A549 (cell line): Measurements from ENCODE around the gene CAMTA1. TPM values are rescaled to one million over a fixed set of nuclear protein-coding genes. Genes with fewer than 3 reads are reported as not detected.
A peak's percentile ranks its signal among the peaks of the same experiment; 100 is the strongest.

Experiments
- ATAC-seq, 2 experiments: fragments of 200-7000 bp in 1 of 2; fragments of >200 bp in 1 of 2; cut with Nextera tagmentation in 1 of 2; cut with Tn5 transposase in 1 of 2; 3 replicates each; pipeline versions ENCODE4 v1.8.0 to v1.9.1; 2018 to 2020; ENCODE audit warnings: mild to moderate bottlenecking in 1 of 2, moderate library complexity in 1 of 2
- CTCF ChIA-PET: fragments of 300-600 bp; sonication (Branson Sonifier 250); formaldehyde crosslinking; extraction: SDS; loops from one replicate; lab custom pipeline; 2021; ENCODE audit warnings: antibody characterized with exemption, inconsistent platforms; lab: Yijun Ruan, JAX
- POLR2A ChIA-PET: fragments of 350-600 bp; formaldehyde crosslinking; extraction: SDS; loops from one replicate; lab custom pipeline; 2021; ENCODE audit warnings: antibody characterized with exemption, inconsistent platforms; lab: Yijun Ruan, JAX
- DNase-seq, 2 experiments: peaks; one replicate each; pipeline versions ENCODE4 v3.0.0 to v3.0.0-alpha.2; 2011 to 2016; ENCODE audit warnings: low read depth in 1 of 2, low spot score in 1 of 2
- FAIRE-seq: peaks from 2 replicates; lab custom pipeline; 2011; peaks lifted over from hg19 to GRCh38; lab: Jason Lieb, UNC
- H3K27ac ChIP-seq, 2 experiments: fragments of >200 bp; sonication (Bioruptor Twin); formaldehyde crosslinking; 3 replicates each; pipeline ENCODE4 v1.5.1; 2016 to 2017
- H3K4me1 ChIP-seq: fragments of >200 bp; sonication (Bioruptor Twin); formaldehyde crosslinking; 3 replicates; pipeline ENCODE4 v1.6.1; 2016
- H3K4me2 ChIP-seq: fragments of >200 bp; sonication (Bioruptor Twin); formaldehyde crosslinking; 3 replicates; pipeline ENCODE4 v1.6.1; 2016
- H3K4me3 ChIP-seq: fragments of >200 bp; sonication (Bioruptor Twin); formaldehyde crosslinking; 3 replicates; pipeline ENCODE4 v1.5.1; 2016
- H3K9me3 ChIP-seq: fragments of >200 bp; sonication (Bioruptor Twin); formaldehyde crosslinking; 3 replicates; pipeline ENCODE4 v1.6.1; 2016
- BHLHE40 ChIP-seq: IDR thresholded peaks from 2 replicates; pipeline ENCODE4 v1.6.1; 2012; ENCODE audit warnings: low read depth, low read length, inconsistent platforms
- CBX8 ChIP-seq: fragments of 200-600 bp; sonication (generic); IDR thresholded peaks from 2 replicates; pipeline ENCODE4 v1.6.1; 2016
- CEBPB ChIP-seq, 2 experiments: fragments of >200 bp in 1 of 2; sonication (Bioruptor Twin) in 1 of 2; formaldehyde crosslinking in 1 of 2; IDR thresholded peaks; 2 replicates each; pipeline ENCODE4 v1.6.1; 2012 to 2016
- CHD2 ChIP-seq: fragments of 150-350 bp; IDR thresholded peaks from 2 replicates; pipeline ENCODE4 v1.6.1; 2014; ENCODE audit warnings: low read length; ENCODE audit not compliant: partially characterized antibody
- EP300 ChIP-seq, 2 experiments: fragments of >200 bp; sonication (Bioruptor Twin); formaldehyde crosslinking; IDR thresholded peaks; 2 replicates in 1 of 2; 3 replicates in 1 of 2; pipeline ENCODE4 v1.6.1; 2016 to 2017
- ESRRA ChIP-seq: fragments of 150-350 bp; IDR thresholded peaks from 2 replicates; pipeline ENCODE4 v1.6.1; 2014; ENCODE audit warnings: mild to moderate bottlenecking, low read length, borderline replicate concordance
- FOSL2 ChIP-seq, 2 experiments: fragments of 450-650 bp in 1 of 2; fragments of >200 bp in 1 of 2; sonication (Bioruptor Twin) in 1 of 2; formaldehyde crosslinking; IDR thresholded peaks; 2 replicates each; pipeline versions ENCODE4 v1.5.0 to v1.6.1; 2016 to 2020; ENCODE audit warnings: mild to moderate bottlenecking in 1 of 2, moderate library complexity in 1 of 2
- HEYL ChIP-seq: fragments of 250-450 bp; sonication (Bioruptor Pico); IDR thresholded peaks from 2 replicates; pipeline ENCODE4 v1.8.0; 2021; ENCODE audit warnings: mild to moderate bottlenecking, moderate library complexity
- HOXB5 ChIP-seq: fragments of 250-450 bp; sonication (Bioruptor Pico); IDR thresholded peaks from 2 replicates; pipeline ENCODE4 v1.5.0; 2020; ENCODE audit warnings: mild to moderate bottlenecking, moderate library complexity
- JUNB ChIP-seq: fragments of >200 bp; sonication (Bioruptor Twin); formaldehyde crosslinking; IDR thresholded peaks from 2 replicates; pipeline ENCODE4 v1.6.1; 2016
- MAZ ChIP-seq: fragments of 150-350 bp; IDR thresholded peaks from 2 replicates; pipeline ENCODE4 v1.6.1; 2014; ENCODE audit warnings: antibody characterized with exemption, low read depth, low read length, borderline replicate concordance
- NPAS2 ChIP-seq: fragments of 250-450 bp; sonication (Bioruptor Pico); IDR thresholded peaks from 2 replicates; pipeline ENCODE4 v1.8.0; 2022; ENCODE audit warnings: mild to moderate bottlenecking, moderate library complexity, borderline replicate concordance
- PHF8 ChIP-seq: fragments of 200-600 bp; sonication (generic); IDR thresholded peaks from 2 replicates; pipeline ENCODE4 v1.6.1; 2016; ENCODE audit warnings: low read depth, mild to moderate bottlenecking, antibody characterized with exemption, moderate library complexity, borderline replicate concordance
- POLR2A ChIP-seq: IDR thresholded peaks from 2 replicates; pipeline ENCODE4 v1.6.1; 2012; ENCODE audit warnings: mild to moderate bottlenecking, low read length
- RFX5 ChIP-seq: fragments of 450-650 bp; IDR thresholded peaks from 2 replicates; pipeline ENCODE4 v1.7.1; 2014; ENCODE audit warnings: antibody characterized with exemption, mild to moderate bottlenecking, moderate library complexity
- SMC3 ChIP-seq: fragments of >200 bp; sonication (Bioruptor Twin); formaldehyde crosslinking; IDR thresholded peaks from 3 replicates; pipeline ENCODE4 v1.6.1; 2018; ENCODE audit warnings: inconsistent platforms
- TFCP2L1 ChIP-seq: fragments of 250-450 bp; sonication (Bioruptor Pico); IDR thresholded peaks from 2 replicates; pipeline ENCODE4 v1.5.0; 2021; ENCODE audit warnings: mild to moderate bottlenecking
- TP53 ChIP-seq: fragments of 250-450 bp; sonication (Bioruptor Pico); IDR thresholded peaks from 2 replicates; pipeline ENCODE4 v1.5.0; 2021; ENCODE audit warnings: mild to moderate bottlenecking, moderate library complexity
- WGBS: methylation state at CpG from one replicate; pipeline ENCODE4 v1.1.6; 2017; ENCODE audit errors: missing lambda C conversion rate; 5-methylcytosine and 5-hydroxymethylcytosine counted together
- polyA plus RNA-seq, 4 experiments: library from polyadenylated mRNA; depleted of rRNA in 3 of 4; stranded (reverse); fragments of >200 nt; fragmentation: RNase III in 1 of 4; extraction: RNeasy Plus Mini Kit Qiagen cat#74134 plus additional on column Dnase treatment in 1 of 4; gene quantifications; 2 replicates in 3 of 4; 3 replicates in 1 of 4; pipeline ENCODE4 v1.2.3, GENCODE V29; 2011 to 2017
- TF ChIP-seq, protein P1 (sequence below): IDR thresholded peaks from 2 replicates; pipeline ENCODE4 v1.6.1; 2012
- TF ChIP-seq, protein P2 (sequence below): IDR thresholded peaks from 2 replicates; pipeline ENCODE4 v1.6.1; 2012
- TF ChIP-seq, protein P3 (sequence below): fragments of 150-350 bp; IDR thresholded peaks from 2 replicates; pipeline ENCODE4 v1.6.1; 2014; ENCODE audit warnings: low read depth, mild to moderate bottlenecking, low read length
- TF ChIP-seq, protein P4 (sequence below): fragments of >200 bp; sonication (Bioruptor Twin); formaldehyde crosslinking; IDR thresholded peaks from 2 replicates; pipeline ENCODE4 v1.6.1; 2016

The CAMTA1 gene
- polyA plus RNA-seq, 2 of the 4 experiments (the other 2 are of a cell fraction), result 58.8 to 75.0 TPM

DNA sequence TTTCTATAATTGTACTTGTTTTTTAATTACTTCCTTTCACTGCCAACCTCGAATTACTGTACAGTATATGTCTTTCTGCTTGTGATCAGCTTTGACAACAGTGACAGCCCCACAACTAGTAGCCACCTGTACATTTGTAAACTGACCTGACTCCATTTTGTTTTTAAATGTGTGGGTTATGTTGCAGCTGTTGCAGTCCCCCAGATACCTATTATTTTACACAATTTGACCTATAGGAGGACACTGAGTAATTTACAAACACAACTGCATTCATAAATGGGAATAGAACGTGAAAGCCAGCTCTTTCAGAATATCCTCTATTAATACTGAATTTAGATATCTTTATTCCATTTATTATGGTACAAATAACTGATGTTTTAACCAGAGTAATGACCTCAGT, 983.3 kb downstream of the CAMTA1 start:
- TF ChIP-seq TP53 (CRISPR knock-in tag) (no peak), HEYL (no peak), PHF8 (no peak), FOSL2 (IDR thresholded peaks at IDR 0.05) (no peak), FOSL2 (CRISPR knock-in tag; IDR thresholded peaks at IDR 0.05) (no peak), EP300 (IDR thresholded peaks at IDR 0.05) (no peak), BHLHE40 (no peak), CEBPB (IDR thresholded peaks at IDR 0.05) (no peak), JUNB (no peak), TFCP2L1 (CRISPR knock-in tag) (no peak), ESRRA (no peak), NPAS2 (CRISPR knock-in tag) (no peak), HOXB5 (no peak), CBX8 (no peak), CHD2 (no peak)
- TF ChIP-seq, protein P1, sequence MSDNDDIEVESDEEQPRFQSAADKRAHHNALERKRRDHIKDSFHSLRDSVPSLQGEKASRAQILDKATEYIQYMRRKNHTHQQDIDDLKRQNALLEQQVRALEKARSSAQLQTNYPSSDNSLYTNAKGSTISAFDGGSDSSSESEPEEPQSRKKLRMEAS, result no peak
- TF ChIP-seq, protein P2, sequence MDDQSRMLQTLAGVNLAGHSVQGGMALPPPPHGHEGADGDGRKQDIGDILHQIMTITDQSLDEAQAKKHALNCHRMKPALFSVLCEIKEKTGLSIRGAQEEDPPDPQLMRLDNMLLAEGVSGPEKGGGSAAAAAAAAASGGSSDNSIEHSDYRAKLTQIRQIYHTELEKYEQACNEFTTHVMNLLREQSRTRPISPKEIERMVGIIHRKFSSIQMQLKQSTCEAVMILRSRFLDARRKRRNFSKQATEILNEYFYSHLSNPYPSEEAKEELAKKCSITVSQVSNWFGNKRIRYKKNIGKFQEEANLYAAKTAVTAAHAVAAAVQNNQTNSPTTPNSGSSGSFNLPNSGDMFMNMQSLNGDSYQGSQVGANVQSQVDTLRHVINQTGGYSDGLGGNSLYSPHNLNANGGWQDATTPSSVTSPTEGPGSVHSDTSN, result no peak
- TF ChIP-seq, protein P3, sequence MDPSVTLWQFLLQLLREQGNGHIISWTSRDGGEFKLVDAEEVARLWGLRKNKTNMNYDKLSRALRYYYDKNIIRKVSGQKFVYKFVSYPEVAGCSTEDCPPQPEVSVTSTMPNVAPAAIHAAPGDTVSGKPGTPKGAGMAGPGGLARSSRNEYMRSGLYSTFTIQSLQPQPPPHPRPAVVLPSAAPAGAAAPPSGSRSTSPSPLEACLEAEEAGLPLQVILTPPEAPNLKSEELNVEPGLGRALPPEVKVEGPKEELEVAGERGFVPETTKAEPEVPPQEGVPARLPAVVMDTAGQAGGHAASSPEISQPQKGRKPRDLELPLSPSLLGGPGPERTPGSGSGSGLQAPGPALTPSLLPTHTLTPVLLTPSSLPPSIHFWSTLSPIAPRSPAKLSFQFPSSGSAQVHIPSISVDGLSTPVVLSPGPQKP, result no peak
- TF ChIP-seq, protein P4, sequence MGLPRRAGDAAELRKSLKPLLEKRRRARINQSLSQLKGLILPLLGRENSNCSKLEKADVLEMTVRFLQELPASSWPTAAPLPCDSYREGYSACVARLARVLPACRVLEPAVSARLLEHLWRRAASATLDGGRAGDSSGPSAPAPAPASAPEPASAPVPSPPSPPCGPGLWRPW, result no peak

DNA sequence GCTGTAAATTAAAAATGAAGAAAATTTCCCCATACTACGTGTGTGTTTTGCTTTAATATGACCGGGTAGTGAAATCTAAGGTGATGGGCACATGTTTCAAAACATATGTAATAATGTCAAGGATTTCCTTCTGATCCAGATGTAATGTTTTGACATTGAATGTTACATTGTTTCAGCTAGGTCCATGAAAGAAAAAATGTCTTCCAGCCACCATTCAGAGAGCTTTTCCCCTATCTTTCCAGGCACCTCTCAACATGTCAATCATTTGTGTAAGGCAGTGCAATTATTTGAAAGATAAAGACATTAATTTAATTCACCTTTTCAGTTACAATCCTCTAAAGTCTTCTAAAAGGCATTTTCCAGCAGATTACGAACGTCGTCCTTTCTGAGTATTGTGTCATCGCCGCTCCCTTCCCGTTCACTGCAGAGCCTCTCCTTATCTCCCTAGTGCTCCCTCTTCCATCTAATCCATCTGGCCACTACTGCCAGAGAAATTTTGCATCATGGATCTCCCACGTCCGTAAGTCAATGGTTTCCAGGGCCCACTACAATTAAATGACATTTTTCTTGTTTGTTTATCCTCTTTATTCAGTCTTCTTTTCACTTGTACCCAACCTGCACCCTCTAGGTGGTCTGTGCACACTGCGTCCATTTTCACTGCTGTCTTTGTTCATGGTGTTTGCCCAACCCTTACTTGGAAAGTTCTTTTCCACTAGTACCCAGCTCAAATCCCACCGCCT, 984.6 kb downstream of the CAMTA1 start:
- 85% methylated on average over 12 of the region's 12 CpGs for WGBS
- no peak for FAIRE-seq
- H3K4me3 ChIP-seq, result no peak overlapping the region
- ChIA-PET CTCF (interaction anchor here (1.1 to 2.3 kb wide), 2 partner anchors 17 to 101 kb away, joined by 5 to 8 read pairs; no protein-coding TSS in a partner anchor), POLR2A (no interaction called here)
- TF ChIP-seq BHLHE40 (no peak), RFX5 (no peak), CHD2 (no peak), CEBPB (IDR thresholded peaks at IDR 0.05) (no peak), SMC3 (no peak), PHF8 (no peak), POLR2A (no peak), TP53 (CRISPR knock-in tag) (no peak), MAZ (no peak)
- no peaks in the 10 kb centered on the region for H3K9me3 ChIP-seq
- no peak for ATAC-seq
- DNase-seq, result no peak
- H3K4me1 ChIP-seq, result peaks cover 10% of the 10 kb centered on the region; the same call in 1 of the 3 replicates
- H3K27ac ChIP-seq, result no peak overlapping the region
- peak overlapping the region; percentile 79; the same call in 2 of the 3 replicates for H3K4me2 ChIP-seq

More for the DNA sequence above, 983.3 kb downstream of the CAMTA1 start:
- Histone ChIP-seq H3K4me2 (no peak overlapping the region), H3K27ac (no peak overlapping the region), H3K4me3 (no peak overlapping the region), H3K9me3 (no peaks in the 10 kb centered on the region), H3K4me1 (peaks cover 10% of the 10 kb centered on the region; the same call in 1 of the 3 replicates)
- ATAC-seq (no peak), DNase-seq (peak in 1 of 2 experiments; percentile 12), FAIRE-seq (no peak)
- WGBS, result 7% methylated on average over 2 of the region's 2 CpGs
- ChIA-PET POLR2A (no interaction called here), CTCF (interaction anchor here (1.4 to 2.3 kb wide), 2 partner anchors 16 to 100 kb away, joined by 5 to 8 read pairs; no protein-coding TSS in a partner anchor)
